ENCODE measurements around the gene ALG12.

ALG12 gene

DNA sequence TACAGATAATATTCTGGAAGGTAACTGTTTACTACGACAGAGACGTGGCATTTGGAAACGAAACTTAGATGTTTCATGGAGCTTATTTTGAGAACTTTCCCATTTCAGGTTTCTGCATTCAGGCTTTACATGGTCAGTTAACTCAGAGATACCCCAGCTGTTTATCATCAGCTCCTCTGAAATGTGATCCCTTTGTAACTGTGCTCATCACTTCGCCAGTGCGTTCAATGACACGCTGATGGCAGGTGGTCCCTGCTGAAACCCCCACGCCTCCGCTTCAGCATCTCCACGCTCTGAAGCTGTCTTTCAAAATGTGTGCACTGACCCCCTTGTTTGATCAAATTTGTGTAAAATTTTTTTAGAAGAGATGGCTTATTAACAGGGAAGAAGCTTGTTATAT lies 30.5 kb downstream of the ALG12 start:
- Histone ChIP-seq H2BK15ac (replicated peaks; ENCODE audit: low read depth) (no peak overlapping the region), H3K36me3 (ENCODE audit: control insufficient read depth, insufficient read depth, low read length) (peaks cover 8% of the 10 kb centered on the region), H2AK5ac (ENCODE audit: low read length) (no peak overlapping the region), H3K23ac (ENCODE audit: low read length) (no peak overlapping the region), H3K18ac (ENCODE audit: low read length) (no peak overlapping the region), H3K79me1 (ENCODE audit: low read length) (peaks cover 8% of the 10 kb centered on the region), H3K4ac (ENCODE audit: low read depth, low read length) (no peak overlapping the region), H3K56ac (ENCODE audit: low read length) (no peak overlapping the region), H3K79me2 (ENCODE audit: control insufficient read depth, insufficient read depth, low read length) (no peaks in the 10 kb centered on the region), H2BK120ac (ENCODE audit: low read depth, low read length) (no peak overlapping the region), H3K27me3 (ENCODE audit: insufficient read depth, low read length, poor library complexity) (no peaks in the 10 kb centered on the region), H3K4me1 (ENCODE audit: control insufficient read depth, low read depth, low read length) (no peaks in the 10 kb centered on the region), H3K9ac (ENCODE audit: low read length) (no peak overlapping the region), H2BK5ac (ENCODE audit: low read length) (no peak overlapping the region), H4K8ac (ENCODE audit: low read depth, low read length) (no peak overlapping the region), H3K4me3 (ENCODE audit: low read length) (no peak overlapping the region), H4K5ac (ENCODE audit: low read length) (no peak overlapping the region), H3K4me2 (ENCODE audit: low read length) (no peak overlapping the region), H3K27ac (ENCODE audit: low read depth, low read length) (no peak overlapping the region)
- no peak for DNase-seq
- WGBS (ENCODE audit: extremely low coverage, insufficient coverage, low lambda C conversion rate), result no CpG with 5 or more reads among the region's 9 CpGs

DNA sequence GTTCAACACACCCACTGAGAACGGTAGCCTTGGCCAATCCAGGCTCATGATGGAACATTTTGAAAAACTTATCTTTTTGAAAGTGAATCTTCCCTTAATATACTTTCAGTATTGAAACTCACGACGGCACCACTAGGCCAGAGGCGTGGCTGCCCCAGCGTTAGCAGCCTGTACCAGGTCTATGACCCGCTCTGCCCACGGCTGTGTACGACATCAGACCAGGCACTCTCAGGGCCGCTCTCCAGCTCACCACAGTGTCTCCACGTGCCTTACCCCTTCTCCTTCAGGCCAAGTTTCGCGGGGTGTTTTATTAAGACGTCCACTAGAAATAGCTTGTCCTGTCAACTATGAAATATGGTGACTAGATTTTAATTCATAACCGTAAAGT lies 31.2 kb downstream of the ALG12 start:
- WGBS (ENCODE audit: extremely low coverage, insufficient coverage, low lambda C conversion rate), result 100% methylated on average over 1 of the region's 14 CpGs
- Histone ChIP-seq H3K23ac (ENCODE audit: low read length) (no peak overlapping the region), H3K36me3 (ENCODE audit: control insufficient read depth, insufficient read depth, low read length) (peaks cover 8% of the 10 kb centered on the region)

DNA sequence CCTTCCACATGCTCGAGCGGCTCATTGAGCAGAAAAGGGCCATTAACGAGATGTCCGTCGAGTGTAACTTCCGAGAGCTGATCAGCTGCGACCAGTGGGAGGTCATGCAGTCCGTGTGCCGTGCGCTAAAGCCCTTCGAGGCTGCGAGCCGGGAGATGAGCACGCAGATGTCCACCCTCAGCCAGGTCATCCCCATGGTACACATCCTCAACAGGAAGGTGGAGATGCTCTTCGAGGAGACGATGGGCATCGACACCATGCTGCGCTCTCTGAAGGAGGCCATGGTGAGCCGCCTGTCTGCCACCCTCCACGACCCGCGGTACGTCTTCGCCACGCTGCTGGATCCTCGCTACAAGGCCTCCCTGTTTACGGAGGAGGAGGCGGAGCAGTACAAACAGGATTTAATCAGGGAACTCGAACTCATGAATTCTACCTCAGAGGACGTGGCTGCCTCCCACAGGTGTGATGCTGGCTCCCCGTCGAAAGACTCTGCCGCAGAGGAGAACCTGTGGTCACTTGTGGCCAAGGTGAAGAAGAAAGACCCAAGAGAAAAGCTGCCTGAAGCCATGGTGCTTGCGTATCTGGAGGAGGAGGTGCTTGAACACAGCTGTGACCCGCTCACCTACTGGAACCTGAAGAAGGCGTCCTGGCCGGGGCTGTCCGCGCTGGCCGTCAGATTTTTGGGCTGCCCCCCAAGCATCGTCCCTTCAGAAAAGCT lies 31.7 kb downstream of the ALG12 start:
- Histone ChIP-seq H2BK120ac (ENCODE audit: low read depth, low read length) (no peak overlapping the region), H3K27me3 (ENCODE audit: insufficient read depth, low read length, poor library complexity) (no peaks in the 10 kb centered on the region), H3K4ac (ENCODE audit: low read depth, low read length) (no peak overlapping the region), H3K56ac (ENCODE audit: low read length) (no peak overlapping the region), H3K27ac (ENCODE audit: low read depth, low read length) (no peak overlapping the region), H3K23ac (ENCODE audit: low read length) (no peak overlapping the region), H3K4me2 (ENCODE audit: low read length) (no peak overlapping the region), H2AK5ac (ENCODE audit: low read length) (no peak overlapping the region), H2BK15ac (replicated peaks; ENCODE audit: low read depth) (no peak overlapping the region), H4K8ac (ENCODE audit: low read depth, low read length) (no peak overlapping the region), H3K79me1 (ENCODE audit: low read length) (peaks cover 15% of the 10 kb centered on the region), H3K36me3 (ENCODE audit: control insufficient read depth, insufficient read depth, low read length) (peaks cover 8% of the 10 kb centered on the region), H3K4me1 (ENCODE audit: control insufficient read depth, low read depth, low read length) (no peaks in the 10 kb centered on the region), H2BK5ac (ENCODE audit: low read length) (no peak overlapping the region), H4K5ac (ENCODE audit: low read length) (no peak overlapping the region), H3K79me2 (ENCODE audit: control insufficient read depth, insufficient read depth, low read length) (peaks cover 5% of the 10 kb centered on the region), H3K4me3 (ENCODE audit: low read length) (no peak overlapping the region), H3K9ac (ENCODE audit: low read length) (no peak overlapping the region), H3K18ac (ENCODE audit: low read length) (no peak overlapping the region)
- no CpG with 5 or more reads among the region's 41 CpGs for WGBS (ENCODE audit: extremely low coverage, insufficient coverage, low lambda C conversion rate)
- no peak for DNase-seq

More for the DNA sequence above, 31.2 kb downstream of the ALG12 start:
- H3K27ac ChIP-seq (ENCODE audit: low read depth, low read length), result no peak overlapping the region
- no peak overlapping the region for H3K56ac ChIP-seq (ENCODE audit: low read length)
- H3K4me3 ChIP-seq (ENCODE audit: low read length), result no peak overlapping the region
- H3K9ac ChIP-seq (ENCODE audit: low read length), result no peak overlapping the region
- DNase-seq, result no peak
- H2AK5ac ChIP-seq (ENCODE audit: low read length), result no peak overlapping the region
- no peaks in the 10 kb centered on the region for H3K4me1 ChIP-seq (ENCODE audit: control insufficient read depth, low read depth, low read length)
- H2BK120ac ChIP-seq (ENCODE audit: low read depth, low read length), result no peak overlapping the region
- no peak overlapping the region for H3K4ac ChIP-seq (ENCODE audit: low read depth, low read length)
- H4K5ac ChIP-seq (ENCODE audit: low read length), result no peak overlapping the region
- H2BK15ac ChIP-seq (replicated peaks; ENCODE audit: low read depth), result no peak overlapping the region
- no peak overlapping the region for H3K18ac ChIP-seq (ENCODE audit: low read length)
- H3K79me2 ChIP-seq (ENCODE audit: control insufficient read depth, insufficient read depth, low read length), result peaks cover 2% of the 10 kb centered on the region
- H3K27me3 ChIP-seq (ENCODE audit: insufficient read depth, low read length, poor library complexity), result no peaks in the 10 kb centered on the region
- H3K4me2 ChIP-seq (ENCODE audit: low read length), result no peak overlapping the region
- no peak overlapping the region for H2BK5ac ChIP-seq (ENCODE audit: low read length)
- peaks cover 13% of the 10 kb centered on the region for H3K79me1 ChIP-seq (ENCODE audit: low read length)
- H4K8ac ChIP-seq (ENCODE audit: low read depth, low read length), result no peak overlapping the region

DNA sequence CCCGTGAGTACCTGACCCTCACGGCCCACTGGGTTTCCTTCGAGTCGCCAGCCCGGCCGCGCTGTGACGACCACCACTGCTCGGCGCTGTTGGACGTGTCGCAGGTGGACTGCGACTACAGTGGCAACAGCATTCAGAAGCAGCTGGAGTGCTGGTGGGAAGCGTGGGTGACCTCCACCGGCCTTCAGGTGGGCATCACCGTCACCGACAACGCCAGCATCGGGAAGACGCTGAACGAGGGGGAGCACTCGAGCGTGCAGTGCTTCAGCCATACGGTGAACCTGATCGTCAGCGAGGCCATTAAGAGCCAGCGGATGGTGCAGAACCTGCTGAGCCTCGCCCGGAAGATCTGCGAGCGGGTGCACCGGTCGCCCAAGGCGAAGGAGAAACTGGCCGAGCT lies 32.4 kb downstream of the ALG12 start:
- H3K23ac ChIP-seq (ENCODE audit: low read length), result no peak overlapping the region
- no peaks in the 10 kb centered on the region for H3K27me3 ChIP-seq (ENCODE audit: insufficient read depth, low read length, poor library complexity)
- no peak overlapping the region for H3K4ac ChIP-seq (ENCODE audit: low read depth, low read length)
- no peak overlapping the region for H4K8ac ChIP-seq (ENCODE audit: low read depth, low read length)
- no peak overlapping the region for H2BK5ac ChIP-seq (ENCODE audit: low read length)
- no peak overlapping the region for H2BK15ac ChIP-seq (replicated peaks; ENCODE audit: low read depth)
- H3K4me2 ChIP-seq (ENCODE audit: low read length), result no peak overlapping the region
- H3K4me1 ChIP-seq (ENCODE audit: control insufficient read depth, low read depth, low read length), result no peaks in the 10 kb centered on the region
- H3K9ac ChIP-seq (ENCODE audit: low read length), result no peak overlapping the region
- no peak overlapping the region for H2BK120ac ChIP-seq (ENCODE audit: low read depth, low read length)
- DNase-seq, result no peak
- no peak overlapping the region for H3K18ac ChIP-seq (ENCODE audit: low read length)
- H3K27ac ChIP-seq (ENCODE audit: low read depth, low read length), result no peak overlapping the region
- no peak overlapping the region for H3K4me3 ChIP-seq (ENCODE audit: low read length)
- no peak overlapping the region for H3K56ac ChIP-seq (ENCODE audit: low read length)
- peaks cover 18% of the 10 kb centered on the region for H3K79me1 ChIP-seq (ENCODE audit: low read length)
- H4K5ac ChIP-seq (ENCODE audit: low read length), result no peak overlapping the region
- WGBS (ENCODE audit: extremely low coverage, insufficient coverage, low lambda C conversion rate), result no CpG with 5 or more reads among the region's 35 CpGs
- H2AK5ac ChIP-seq (ENCODE audit: low read length), result no peak overlapping the region
- H3K36me3 ChIP-seq (ENCODE audit: control insufficient read depth, insufficient read depth, low read length), result peaks cover 8% of the 10 kb centered on the region
- peaks cover 5% of the 10 kb centered on the region for H3K79me2 ChIP-seq (ENCODE audit: control insufficient read depth, insufficient read depth, low read length)

DNA sequence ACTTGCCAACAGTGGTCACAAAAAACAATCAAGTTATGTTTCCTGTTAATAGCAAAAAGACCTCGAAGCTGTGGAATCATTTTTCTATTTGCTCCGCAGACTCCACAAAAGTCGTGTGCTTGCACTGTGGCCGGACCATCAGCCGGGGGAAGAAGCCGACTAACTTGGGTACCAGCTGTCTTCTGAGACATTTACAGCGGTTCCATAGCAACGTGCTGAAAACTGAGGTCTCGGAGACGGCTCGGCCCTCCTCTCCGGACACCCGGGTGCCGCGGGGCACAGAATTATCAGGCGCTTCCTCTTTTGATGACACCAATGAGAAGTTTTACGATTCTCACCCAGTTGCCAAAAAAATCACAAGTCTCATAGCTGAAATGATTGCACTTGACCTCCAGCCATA lies 33.0 kb downstream of the ALG12 start:
- no peak overlapping the region for H4K5ac ChIP-seq (ENCODE audit: low read length)
- no peak overlapping the region for H3K27ac ChIP-seq (ENCODE audit: low read depth, low read length)
- H3K4me1 ChIP-seq (ENCODE audit: control insufficient read depth, low read depth, low read length), result no peaks in the 10 kb centered on the region
- H3K9ac ChIP-seq (ENCODE audit: low read length), result no peak overlapping the region
- no peak overlapping the region for H2BK120ac ChIP-seq (ENCODE audit: low read depth, low read length)
- H2BK5ac ChIP-seq (ENCODE audit: low read length), result no peak overlapping the region
- no peaks in the 10 kb centered on the region for H3K27me3 ChIP-seq (ENCODE audit: insufficient read depth, low read length, poor library complexity)
- no peak overlapping the region for H2BK15ac ChIP-seq (replicated peaks; ENCODE audit: low read depth)
- no peak overlapping the region for H3K4ac ChIP-seq (ENCODE audit: low read depth, low read length)
- H3K79me2 ChIP-seq (ENCODE audit: control insufficient read depth, insufficient read depth, low read length), result peaks cover 5% of the 10 kb centered on the region
- no peak overlapping the region for H3K18ac ChIP-seq (ENCODE audit: low read length)
- H3K4me3 ChIP-seq (ENCODE audit: low read length), result no peak overlapping the region
- no peak overlapping the region for H3K23ac ChIP-seq (ENCODE audit: low read length)
- peaks cover 19% of the 10 kb centered on the region for H3K79me1 ChIP-seq (ENCODE audit: low read length)
- H2AK5ac ChIP-seq (ENCODE audit: low read length), result no peak overlapping the region
- whole genome bisulfite sequencing (ENCODE audit: extremely low coverage, insufficient coverage, low lambda C conversion rate), result no CpG with 5 or more reads among the region's 17 CpGs
- H3K36me3 ChIP-seq (ENCODE audit: control insufficient read depth, insufficient read depth, low read length), result peaks cover 8% of the 10 kb centered on the region
- H4K8ac ChIP-seq (ENCODE audit: low read depth, low read length), result no peak overlapping the region
- DNase-seq, result no peak
- no peak overlapping the region for H3K4me2 ChIP-seq (ENCODE audit: low read length)
- H3K56ac ChIP-seq (ENCODE audit: low read length), result no peak overlapping the region
